HG03558 (cell line): Measurements from ENCODE around the gene MYO1D.

Source experiments
- ATAC-seq: cut with Tn5 transposase; IDR thresholded peaks from one replicate; pipeline ENCODE4 v1.9.1; 2021; ENCODE audit warnings: moderate number of reproducible peaks; ENCODE audit not compliant: unreplicated experiment; ENCODE audit errors: extremely low read depth

MYO1D gene

DNA sequence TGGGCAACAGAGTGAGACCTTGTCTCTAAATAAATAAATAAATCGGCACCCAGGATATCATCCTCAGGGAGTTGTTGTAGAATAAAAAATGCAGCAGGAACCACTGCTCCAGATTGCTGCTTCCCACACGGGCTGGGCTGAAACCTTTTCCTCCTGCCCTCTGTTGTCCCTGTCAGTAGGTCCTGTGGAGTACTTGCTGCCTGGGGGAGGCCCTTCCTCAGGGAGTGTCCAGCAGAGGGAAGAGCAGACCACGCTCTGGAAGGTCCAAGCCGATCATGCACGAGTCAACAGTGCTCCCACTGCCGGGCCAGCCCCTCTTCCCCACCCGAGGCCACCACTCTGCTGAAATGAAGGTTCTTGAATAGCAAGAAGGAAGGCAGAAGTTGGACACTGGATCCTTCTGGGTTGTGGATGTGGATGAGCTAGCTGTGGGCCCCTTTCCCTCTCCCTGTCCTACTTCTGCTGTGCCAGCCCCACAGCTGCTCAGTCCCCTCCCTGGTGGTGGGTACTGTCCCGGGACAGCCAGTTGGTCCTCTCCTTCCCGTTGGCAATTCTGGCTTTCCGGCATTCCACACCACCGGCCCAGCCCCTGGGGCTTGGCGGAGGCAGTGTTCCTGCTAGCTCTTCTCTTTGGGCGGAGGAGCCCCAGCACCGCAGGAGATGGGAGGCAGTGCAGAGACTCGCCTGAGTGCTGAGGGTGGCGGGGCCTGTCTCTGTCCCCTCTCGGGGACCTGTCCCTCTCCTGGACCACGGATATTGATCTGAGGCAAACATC lies 379.3 kb downstream of the MYO1D start:
- ATAC-seq = no peak

DNA sequence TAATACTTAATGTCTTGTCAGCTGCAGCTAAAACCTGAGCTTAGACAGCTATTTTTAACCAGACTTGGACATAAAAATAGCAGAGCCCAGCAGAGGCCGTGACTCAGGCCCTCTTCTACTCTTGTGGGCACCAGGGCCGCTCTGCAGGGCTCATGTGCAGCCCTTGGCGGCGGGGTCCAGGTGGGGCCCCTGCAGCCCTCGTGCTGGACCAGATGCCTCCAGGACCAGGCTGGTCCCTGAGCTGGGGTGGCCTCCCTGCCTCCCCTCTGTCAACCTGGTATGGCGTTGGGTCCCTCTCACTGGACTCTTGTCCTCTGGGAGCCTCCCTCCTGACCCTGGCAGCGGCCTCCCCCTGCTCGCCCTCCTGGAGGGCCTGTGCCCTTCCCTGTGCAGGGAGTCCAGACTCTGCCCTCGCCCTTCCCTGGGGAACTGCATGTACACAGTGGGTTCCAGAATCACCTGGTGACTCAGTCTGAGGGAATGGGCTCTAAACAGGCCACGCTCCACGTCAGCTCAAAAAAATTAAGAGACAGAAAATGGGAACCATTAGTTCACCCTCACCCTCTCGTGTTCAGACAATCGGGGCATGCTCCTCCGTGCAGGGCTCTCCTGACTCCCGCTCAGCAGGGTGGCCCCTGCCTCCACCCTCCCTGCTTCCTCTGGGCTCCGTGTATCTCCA lies 380.4 kb downstream of the MYO1D start:
- no peak for ATAC-seq

DNA sequence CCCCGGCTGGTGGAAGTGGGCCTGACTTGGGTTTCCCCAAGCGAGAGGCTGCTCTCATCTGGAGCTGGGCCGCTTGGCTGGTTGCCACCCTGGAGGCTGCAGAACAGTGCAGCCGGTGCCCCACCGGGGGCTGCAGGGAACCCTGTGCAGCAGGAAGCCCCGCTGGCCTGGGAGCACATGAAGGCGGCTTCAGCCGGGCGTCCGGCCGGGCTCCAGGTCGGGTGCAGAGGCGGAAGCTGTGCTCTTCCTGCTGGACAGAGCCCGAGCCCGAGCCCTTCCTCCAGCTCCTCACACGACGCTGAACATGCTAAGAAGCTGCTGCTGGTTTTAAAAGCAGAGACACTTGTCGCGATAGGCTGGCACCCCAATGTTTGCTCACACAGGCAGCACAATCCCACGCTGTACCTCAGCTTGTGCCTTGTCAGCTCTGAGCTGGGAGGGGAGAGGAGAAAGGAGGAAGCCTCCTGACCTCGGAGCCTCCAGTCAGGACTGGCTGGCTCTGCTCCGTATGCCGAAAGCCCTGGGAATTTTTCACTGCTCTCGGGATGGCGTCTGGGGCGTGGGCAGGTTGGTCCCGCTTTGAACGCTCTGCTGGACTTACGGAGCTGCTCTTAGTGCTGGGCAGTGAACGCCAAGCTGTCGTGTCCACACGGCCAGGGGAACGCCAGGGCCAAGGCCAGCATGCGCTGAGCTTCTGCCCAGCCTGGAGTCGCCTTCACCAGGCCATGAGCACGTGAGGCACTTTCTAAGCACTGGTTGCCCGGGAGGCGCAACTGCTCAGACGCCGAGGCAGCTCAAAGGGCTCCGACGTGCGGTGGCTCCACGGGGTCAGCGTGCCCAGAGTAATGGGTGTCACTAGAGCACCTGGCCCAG lies 381.3 kb downstream of the MYO1D start:
- ATAC-seq = no peak

DNA sequence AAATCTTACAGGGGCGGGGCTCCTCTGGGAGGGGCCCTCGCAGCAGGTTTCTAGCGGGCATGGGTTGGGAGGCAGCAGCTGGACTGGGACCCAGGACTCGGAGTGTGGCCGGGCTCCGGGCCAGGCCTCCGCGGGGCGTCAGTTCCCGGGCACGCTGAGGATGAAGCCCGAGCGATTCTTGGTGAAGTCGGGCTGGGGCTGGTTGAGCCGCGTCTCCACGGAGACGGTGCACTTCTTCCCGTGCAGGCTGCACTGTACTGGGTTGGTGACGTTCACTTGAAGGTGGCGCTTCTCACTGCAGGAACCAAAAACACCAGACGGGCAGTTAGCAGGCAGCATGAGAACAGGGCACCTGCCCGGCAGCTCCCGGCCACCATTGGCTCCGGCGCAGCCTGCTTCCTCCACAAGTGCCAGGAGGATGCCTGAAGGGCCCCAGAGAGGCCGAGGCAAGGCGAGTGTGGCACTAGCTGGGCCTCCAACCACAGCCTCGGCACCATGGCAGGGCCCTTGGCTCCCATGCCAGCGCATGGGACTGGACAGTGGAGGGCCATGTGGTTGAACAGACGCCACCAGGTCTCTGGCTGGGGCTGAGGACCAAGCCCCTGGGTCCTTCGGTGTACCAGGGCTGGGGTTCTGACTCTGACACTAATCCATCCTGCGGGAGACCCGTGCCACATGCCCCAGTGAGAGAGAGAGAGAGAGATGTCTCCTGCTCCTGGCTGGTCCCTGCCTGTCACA lies 382.1 kb downstream of the MYO1D start:
- ATAC-seq = no peak

DNA sequence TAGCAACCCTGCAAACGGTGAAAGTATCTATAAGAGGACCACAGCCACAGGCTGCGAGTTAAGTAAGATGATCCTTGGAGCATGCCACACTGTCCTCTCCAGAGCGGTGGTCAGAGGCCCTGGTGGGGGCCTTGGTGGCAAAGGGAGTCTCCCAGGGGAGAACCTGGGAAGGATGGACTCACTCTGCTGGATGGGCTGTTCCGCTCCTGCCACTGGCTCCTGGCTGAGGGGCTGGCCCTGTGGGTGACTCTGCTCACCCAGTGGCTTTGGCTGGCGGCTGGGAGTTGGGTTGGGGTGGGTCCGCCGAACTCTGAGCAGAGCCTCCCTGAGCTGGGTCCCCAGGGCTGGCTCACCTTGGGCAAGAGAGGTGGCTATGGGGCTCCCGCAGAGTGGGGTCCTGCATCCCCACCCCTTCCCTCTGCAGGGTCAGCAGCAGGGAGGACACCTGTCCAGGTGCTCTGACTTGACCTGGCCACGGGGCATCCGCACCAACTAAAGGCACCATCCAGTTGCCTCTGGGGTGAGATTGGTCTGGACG lies 382.9 kb downstream of the MYO1D start:
- no peak for ATAC-seq

DNA sequence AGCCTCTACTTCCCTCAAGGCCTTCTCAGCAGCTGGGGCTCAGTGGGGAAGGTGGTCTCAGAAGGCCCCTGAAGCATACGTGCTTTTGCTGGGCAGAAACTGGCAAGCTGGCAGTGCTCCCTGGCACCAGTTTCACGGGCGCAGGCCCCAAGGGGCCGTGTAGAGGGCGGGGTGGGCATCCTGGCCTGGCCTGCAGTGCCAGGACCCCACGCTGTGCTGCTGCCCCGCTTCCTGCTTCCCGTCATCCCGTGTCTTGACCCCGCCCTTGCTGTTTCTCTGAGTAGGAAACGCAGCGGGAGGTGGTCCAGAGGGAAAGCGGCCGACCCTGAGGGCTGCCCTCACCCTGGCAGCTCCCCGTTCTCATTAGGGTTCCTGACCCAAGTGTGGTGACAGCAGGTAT lies 383.4 kb downstream of the MYO1D start:
- ATAC-seq = no peak

DNA sequence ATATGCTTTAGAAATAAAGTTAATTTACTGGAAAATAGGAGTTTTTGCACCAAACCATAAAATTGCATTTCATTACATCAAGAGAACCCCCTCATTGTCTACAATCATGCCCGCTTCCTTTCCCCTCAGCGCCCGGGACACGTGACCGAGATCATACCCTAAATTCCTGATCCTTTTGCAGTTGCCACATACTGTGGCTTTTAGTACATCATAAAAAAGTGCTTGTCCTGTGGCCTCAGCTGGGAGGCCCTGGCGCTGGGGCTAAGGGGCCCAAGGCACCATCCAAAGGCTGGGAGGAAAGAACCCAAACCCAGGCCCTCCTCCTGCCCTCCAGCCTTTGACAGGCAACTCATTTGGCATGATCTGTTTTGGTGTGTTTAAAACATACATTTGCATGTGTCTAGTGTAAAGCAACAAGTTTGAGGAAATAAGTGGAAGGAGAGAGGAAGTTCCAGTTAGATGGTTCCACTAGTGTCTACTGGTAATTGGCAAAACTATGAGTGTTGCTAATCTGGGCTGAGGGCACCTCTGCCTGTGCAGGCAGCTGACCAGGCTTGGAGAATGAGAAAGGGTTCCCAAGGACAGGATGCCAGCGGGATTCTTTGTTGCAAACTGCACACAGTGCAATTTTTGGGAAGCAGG lies 384.2 kb downstream of the MYO1D start:
- ATAC-seq = no peak

DNA sequence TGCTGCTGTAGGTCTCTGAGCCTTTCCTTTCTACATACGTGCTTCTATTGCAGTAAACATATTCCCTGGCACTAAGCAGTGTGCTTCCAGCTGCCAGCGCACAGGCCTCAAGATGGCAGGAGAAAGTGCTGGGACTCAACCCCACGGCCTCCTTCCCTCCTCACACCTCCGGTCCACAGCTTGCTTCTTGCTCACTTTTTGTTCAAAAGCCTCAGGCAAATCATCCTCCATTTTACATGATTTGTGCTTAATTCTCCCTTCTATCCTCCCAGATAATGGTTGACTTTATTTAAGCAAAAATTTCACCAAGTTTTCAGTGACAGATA lies 384.7 kb downstream of the MYO1D start:
- ATAC-seq = no peak

DNA sequence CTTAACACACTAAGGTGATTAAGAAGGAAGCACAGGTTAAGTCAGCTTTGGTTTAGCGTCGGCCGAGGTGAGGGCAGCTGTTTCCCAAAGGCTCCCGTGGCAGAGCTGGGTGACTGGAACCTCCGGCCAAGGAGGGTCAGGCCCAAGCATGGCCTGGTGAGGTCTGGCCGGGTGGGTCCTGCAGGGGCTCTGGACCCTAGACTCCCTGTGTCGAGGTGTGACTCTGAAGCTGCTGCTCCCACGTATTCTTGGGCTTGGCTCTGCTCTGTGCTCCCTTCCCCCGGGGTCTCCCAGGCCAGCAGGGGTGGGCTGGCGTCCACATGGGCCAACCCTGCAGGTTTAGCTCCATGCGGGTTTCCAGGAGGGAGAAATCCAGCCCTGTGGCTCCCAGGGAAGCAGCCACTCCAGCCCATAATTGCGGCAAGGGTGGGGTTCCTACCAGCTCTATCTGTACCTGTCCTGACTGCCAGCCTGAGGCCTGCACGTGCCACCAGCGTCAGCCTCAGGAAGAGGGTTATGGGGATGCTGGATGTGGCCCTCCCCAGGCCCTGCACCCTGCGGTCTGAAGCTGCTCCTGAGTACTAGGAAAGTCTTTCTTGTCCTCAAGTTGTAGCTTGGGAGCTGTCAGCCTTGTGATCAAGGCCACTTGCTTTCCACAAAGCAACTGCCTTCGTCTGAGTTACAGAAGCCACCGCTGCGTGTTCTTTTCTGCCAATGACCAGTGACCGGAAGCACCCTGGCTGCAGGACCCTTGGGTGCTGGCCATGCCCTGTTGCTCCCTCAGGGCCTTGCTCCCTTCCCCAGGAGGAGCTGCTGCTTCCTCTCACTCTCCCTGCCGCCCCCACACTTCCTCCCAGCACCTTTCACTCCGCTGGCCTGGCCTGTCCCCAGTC lies 385.3 kb downstream of the MYO1D start:
- no peak for ATAC-seq

DNA sequence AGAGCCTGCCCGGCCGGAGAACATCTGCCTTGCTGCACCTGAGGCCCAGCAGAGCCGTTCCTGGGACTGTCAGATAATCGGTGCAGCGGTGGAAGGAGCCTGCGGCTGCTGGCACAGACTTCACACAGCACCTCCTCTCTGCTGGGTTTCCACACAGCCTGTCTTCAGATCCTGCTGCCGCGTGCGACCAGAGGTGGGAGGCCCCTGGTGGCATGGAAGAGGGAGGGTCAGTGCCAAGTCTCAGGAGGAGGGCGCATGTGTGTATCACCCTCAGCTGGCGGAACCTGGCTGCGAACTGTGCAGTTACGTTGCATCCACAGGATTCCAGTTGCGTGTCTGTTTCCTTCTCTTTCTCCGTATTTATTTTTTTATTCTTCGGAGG lies 386.8 kb downstream of the MYO1D start:
- ATAC-seq = no peak

DNA sequence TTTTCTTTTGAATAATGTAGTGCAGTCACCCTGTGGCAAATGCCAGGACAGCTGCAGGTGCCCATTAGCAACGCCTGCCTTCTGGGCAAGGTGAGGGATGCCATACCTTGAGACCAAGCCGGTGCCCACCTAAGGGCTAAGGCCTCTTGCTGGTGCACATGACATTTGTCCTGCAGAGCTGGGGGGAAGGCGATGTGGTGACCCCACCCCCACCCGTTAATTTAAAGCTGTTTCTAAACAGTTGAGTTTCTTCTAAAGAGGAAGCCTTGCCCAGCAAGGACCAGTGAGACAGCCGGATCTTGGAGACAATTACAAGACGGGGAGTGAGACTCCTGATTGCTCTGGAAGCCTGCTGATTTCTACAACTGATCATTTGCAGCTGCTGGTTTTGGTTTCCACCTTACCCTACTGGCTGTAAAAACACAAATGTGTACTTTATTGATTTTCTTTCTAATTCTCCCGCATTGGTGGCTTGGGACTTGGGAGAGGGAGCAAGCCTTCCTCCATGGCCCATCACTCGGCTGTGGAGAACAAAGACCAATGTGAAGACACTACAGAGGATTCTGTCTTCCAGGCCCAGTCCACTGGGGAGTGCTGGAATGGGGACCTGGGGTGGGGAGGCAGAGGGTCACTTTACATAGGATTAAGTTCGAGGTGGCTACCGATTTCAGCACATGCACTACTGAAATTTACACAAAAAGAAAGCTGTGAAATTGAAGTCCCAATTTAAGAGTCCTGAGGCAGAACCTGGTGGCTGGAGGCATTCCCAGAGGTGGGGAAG lies 387.4 kb downstream of the MYO1D start:
- no peak for ATAC-seq

DNA sequence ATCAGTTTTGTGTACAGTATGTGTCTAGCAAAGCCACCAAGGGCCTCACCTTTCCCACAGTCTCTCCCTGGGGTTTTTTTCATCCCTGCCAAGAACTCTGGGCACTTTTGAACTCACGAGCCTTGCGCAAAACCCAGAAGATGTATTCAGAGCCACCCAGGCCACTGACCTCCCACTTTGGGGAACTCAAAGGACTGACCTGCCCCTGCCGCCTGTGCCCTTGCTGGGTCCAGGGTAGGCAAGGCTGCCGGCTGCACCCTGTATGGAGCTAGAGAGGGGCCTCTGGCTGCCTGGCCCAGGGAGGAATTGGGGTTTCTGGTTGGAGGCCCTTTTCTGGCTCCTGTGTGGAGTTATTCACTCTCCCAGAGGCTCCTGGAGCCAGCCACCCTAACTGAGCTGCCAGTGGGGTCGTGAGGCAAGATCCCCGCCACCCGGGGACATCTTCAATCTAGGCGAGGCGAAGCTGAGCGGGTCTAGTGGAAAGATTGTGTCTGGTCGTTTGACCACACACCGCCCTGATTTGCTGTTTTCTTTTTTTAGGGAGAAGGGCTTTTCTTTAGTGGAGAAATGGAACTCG lies 388.2 kb downstream of the MYO1D start:
- ATAC-seq = no peak

DNA sequence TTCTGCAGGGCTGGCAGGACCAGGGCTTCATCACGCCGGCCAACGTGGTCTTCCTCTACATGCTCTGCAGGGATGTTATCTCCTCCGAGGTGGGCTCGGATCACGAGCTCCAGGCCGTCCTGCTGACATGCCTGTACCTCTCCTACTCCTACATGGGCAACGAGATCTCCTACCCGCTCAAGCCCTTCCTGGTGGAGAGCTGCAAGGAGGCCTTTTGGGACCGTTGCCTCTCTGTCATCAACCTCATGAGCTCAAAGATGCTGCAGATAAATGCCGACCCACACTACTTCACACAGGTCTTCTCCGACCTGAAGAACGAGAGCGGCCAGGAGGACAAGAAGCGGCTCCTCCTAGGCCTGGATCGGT lies 388.8 kb downstream of the MYO1D start:
- ATAC-seq = no peak

DNA sequence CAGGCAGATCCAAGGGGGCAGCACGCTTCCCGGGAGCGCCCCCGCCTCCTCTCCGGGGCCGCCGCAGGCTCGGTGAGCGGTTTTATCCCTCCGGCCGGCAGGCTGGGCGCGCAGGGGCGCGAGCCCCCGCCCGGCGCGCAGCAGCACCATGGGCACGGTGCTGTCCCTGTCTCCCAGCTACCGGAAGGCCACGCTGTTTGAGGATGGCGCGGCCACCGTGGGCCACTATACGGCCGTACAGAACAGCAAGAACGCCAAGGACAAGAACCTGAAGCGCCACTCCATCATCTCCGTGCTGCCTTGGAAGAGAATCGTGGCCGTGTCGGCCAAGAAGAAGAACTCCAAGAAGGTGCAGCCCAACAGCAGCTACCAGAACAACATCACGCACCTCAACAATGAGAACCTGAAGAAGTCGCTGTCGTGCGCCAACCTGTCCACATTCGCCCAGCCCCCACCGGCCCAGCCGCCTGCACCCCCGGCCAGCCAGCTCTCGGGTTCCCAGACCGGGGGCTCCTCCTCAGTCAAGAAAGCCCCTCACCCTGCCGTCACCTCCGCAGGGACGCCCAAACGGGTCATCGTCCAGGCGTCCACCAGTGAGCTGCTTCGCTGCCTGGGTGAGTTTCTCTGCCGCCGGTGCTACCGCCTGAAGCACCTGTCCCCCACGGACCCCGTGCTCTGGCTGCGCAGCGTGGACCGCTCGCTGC lies 389.3 kb downstream of the MYO1D start:
- no peak for ATAC-seq

DNA sequence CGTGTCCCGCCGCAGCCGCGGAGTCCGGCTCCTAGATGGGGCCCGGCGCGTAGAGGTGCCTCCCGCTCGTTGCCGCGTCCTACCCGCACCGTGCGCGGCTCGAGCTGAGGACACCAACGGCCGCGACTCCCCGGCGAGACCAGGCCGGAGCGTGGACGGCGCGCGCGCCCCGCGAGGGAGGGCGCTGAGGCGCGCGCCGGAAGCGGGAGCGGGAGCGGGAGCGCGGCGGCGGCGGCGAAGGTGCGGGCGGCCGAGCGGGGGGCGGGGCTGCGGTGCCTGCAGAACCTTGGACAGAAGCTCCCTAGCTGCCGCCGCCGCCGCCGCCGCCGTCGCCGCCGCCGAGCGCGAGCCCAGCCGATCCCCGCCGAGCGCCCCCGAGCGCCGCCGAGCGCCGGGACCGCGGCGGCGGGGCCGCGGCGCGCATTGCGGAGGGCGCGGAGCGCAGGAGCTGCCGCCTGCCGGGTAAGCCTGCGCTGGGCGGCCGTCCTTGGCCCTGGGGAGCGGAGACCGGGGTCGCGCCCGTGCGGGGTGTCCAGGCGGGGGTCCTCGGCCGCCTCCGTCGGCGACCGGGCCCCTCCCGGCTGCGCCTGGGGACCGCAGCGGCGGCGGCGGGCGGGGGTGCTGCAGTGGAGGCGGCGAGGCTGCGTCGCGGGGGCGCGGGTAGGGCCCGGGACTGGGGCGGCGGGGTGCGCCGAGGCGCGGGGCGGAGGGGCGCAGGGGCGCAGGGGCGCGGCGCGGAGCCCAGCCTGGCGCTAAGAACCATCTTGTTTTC lies 390.0 kb downstream of the MYO1D start, which contains the start of gene CDK5R1:
CDK5R1 (plus strand) TSS at position 293 of the 772 bp plus-strand sequence. CDS start 628 bp downstream, outside the sequence.
- no peak for ATAC-seq

DNA sequence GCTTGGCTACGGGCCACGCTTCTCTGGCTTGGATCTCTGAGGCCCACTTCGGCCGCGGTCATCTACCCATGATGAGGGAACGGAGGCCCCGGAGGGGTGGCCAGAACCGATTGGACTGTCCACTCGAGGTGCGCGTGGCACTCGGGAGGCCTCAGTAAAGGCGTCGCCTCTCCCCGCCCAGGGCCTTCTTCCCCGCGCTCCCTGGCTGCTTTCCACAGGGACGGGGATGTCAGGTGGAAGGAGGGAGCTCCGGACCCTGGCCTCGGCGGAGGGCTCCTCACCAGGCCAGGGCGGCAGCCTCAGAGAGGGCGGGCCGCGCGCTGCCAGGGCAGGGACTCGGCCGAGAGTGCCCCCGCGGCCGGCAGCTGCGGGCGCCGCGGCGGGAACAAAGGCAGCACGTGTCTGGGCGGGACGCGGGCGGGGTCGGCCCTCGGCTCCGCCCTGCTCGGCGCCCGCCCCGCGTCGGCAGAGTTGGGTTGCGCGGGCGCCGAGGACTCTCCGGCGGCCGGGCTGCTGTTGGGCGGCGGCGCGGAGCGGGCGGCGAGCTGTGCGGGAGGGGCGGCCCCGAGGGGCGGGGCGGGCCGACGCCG lies 390.7 kb downstream of the MYO1D start:
- no peak for ATAC-seq
